Measurements from ENCODE around the gene ATP12A.

DNA sequence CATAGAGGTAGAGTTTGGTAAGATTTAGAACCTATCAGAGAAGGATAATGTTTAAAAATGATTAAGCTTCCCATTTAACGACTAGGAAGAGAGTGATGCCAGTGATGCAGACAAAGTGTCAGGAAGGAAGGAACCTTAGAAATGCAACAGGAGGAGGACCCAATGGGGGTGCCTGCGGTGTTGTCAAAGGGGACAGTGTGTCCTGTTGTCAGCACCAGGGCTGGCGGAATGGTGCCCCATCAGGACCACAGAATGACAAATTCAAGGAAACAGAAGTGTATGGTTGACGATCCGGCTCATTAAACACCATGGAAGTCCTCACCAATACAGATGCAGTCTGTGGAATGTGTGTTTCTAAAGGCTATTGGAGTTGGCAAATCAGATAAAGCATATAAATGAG is 19.3 kb downstream of the ATP12A start:
- TF ChIP-seq POLR2A (IDR thresholded peaks at IDR 0.05; ENCODE audit: low read length) (no peak), GATA1 (IDR thresholded peaks at IDR 0.05; ENCODE audit: low read depth, low read length) (no peak)
